ENCODE results near the gene GOLGA1.

GOLGA1 gene

DNA sequence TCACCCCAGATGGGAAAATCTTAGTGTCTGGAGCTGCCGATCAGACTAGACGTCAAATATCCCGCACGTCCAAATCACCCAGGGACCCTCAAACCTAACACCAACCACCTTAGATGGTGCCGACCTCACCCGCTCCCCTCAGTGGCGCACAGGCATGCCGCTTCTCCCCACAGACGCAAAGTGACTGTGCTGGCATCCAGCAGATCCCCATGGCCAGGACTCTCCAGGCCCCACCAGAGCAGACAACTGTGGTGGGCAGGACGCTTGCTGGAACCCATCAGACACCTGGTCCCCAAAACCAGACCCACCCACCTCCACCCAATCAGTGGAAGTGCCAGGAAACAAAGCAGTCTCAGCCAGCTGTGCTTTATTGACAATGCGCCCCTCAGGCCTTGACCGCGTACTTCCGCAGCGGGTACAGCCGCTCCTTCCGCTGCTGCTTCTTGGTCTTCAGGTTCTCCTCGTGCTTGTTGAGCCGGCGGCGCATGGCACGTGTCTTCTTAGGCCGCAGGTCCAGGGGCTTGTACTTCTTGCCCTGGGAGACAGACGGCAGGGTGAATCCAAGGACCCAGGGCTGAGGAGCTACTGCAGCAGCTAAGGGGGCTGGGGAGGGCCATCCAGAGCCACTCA lies 83.2 kb downstream of the GOLGA1 start:
- H3K4me1 ChIP-seq: peaks cover 0 to 34% (median 27%) of the 10 kb centered on the region in 4 donors
- no peak overlapping the region for H3K27ac ChIP-seq
- DNase-seq: no peak
- H3K4me3 ChIP-seq: no peak overlapping the region
- intact Hi-C loops (cut with DNase I; ENCODE audit: low total_unique reads): no loop called here
- peaks cover 33 to 53% (median 37%) of the 10 kb centered on the region in 3 donors for H3K36me3 ChIP-seq
- H3K9me3 ChIP-seq: no peaks in the 10 kb centered on the region
- TF ChIP-seq, protein P1, sequence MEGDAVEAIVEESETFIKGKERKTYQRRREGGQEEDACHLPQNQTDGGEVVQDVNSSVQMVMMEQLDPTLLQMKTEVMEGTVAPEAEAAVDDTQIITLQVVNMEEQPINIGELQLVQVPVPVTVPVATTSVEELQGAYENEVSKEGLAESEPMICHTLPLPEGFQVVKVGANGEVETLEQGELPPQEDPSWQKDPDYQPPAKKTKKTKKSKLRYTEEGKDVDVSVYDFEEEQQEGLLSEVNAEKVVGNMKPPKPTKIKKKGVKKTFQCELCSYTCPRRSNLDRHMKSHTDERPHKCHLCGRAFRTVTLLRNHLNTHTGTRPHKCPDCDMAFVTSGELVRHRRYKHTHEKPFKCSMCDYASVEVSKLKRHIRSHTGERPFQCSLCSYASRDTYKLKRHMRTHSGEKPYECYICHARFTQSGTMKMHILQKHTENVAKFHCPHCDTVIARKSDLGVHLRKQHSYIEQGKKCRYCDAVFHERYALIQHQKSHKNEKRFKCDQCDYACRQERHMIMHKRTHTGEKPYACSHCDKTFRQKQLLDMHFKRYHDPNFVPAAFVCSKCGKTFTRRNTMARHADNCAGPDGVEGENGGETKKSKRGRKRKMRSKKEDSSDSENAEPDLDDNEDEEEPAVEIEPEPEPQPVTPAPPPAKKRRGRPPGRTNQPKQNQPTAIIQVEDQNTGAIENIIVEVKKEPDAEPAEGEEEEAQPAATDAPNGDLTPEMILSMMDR (IDR thresholded peaks at IDR 0.05): no peak
- H3K27me3 ChIP-seq: no peaks in the 10 kb centered on the region

GRCh38 chr9:124855944-124856765 lies 84.7 kb downstream of the GOLGA1 start:
- Histone ChIP-seq H3K4me1 (peaks cover 0 to 41% (median 33%) of the 10 kb centered on the region in 4 donors), H3K36me3 (peaks cover 33 to 53% (median 37%) of the 10 kb centered on the region in 3 donors), H3K27me3 (no peaks in the 10 kb centered on the region), H3K9me3 (no peaks in the 10 kb centered on the region), H3K4me3 (no peak overlapping the region), H3K27ac (no peak overlapping the region)
- intact Hi-C loops (cut with DNase I; ENCODE audit: low total_unique reads): no loop called here
- DNase-seq: no peak
- TF ChIP-seq, protein P1 (IDR thresholded peaks at IDR 0.05): no peak

GRCh38 chr9:124855566-124855943 lies 85.3 kb downstream of the GOLGA1 start:
- TF ChIP-seq, protein P1 (IDR thresholded peaks at IDR 0.05): no peak
- Histone ChIP-seq H3K27ac (no peak overlapping the region), H3K27me3 (no peaks in the 10 kb centered on the region), H3K9me3 (no peaks in the 10 kb centered on the region), H3K36me3 (peaks cover 33 to 48% (median 36%) of the 10 kb centered on the region in 3 donors), H3K4me3 (no peak overlapping the region), H3K4me1 (peaks cover 0 to 35% (median 27%) of the 10 kb centered on the region in 4 donors)
- DNase-seq: no peak
- intact Hi-C loops (cut with DNase I; ENCODE audit: low total_unique reads): no loop called here

DNA sequence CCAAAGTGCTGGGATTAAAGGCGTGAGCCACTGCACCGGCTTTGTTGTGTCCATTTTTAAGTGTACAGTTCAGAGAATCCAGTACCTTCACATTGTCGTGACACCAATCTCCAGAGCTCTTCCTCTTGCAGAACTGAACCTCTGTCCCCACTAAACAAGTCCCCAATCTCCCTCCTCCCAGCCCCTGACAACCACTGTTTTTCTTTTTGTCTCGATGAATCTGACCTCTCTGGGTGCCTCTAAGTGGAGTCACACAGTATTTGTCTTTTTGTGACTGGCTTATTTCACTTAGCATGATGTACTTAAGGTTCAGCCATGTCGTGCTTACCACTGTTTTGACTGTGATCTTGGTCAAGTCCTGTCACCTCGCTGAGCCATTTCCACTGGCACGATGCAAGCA lies 86.1 kb downstream of the GOLGA1 start:
- Histone ChIP-seq H3K27me3 (no peaks in the 10 kb centered on the region), H3K4me3 (no peak overlapping the region), H3K9me3 (no peaks in the 10 kb centered on the region), H3K36me3 (peaks cover 28 to 40% (median 28%) of the 10 kb centered on the region in 3 donors), H3K27ac (no peak overlapping the region), H3K4me1 (peaks cover 0 to 28% (median 21%) of the 10 kb centered on the region in 4 donors)
- TF ChIP-seq, protein P1 (IDR thresholded peaks at IDR 0.05): no peak
- no peak for DNase-seq
- intact Hi-C loops (cut with DNase I; ENCODE audit: low total_unique reads): no loop called here

- Histone ChIP-seq H3K4me3 (no peak overlapping the region), H3K36me3 (peaks cover 22 to 34% (median 22%) of the 10 kb centered on the region in 3 donors), H3K4me1 (peaks cover 0 to 21% (median 16%) of the 10 kb centered on the region in 4 donors), H3K9me3 (no peaks in the 10 kb centered on the region), H3K27me3 (no peaks in the 10 kb centered on the region), H3K27ac (peak overlapping the region in 1 of 2 donors; percentile 66)
- intact Hi-C loops (cut with DNase I; ENCODE audit: low total_unique reads): no loop called here
- TF ChIP-seq, protein P1 (IDR thresholded peaks at IDR 0.05): no peak
- DNase-seq: no peak
These were observed 86.7 kb downstream of the GOLGA1 start for GRCh38 chr9:124854161-124854560.

Measured in tibial artery (tissue), 4 donors.